ENCODE data around the gene TLR10. TPM values are rescaled to one million over a fixed set of nuclear protein-coding genes. Genes with fewer than 3 reads are reported as not detected.
A peak's percentile ranks its signal among the peaks of the same experiment; 100 is the strongest.

TLR10 gene
- total RNA-seq (2014; rRNA removed; shearing (Covaris generic)) (34.5 and 39.8 TPM in 2 replicates), total RNA-seq (2022) (19.5 and 27.4 TPM in 2 replicates), Bru-seq, nascent RNA (percentile 95 among the genes with signal in this experiment), BruChase-seq, experiment 1, labeled RNA remaining after a 6-hour chase (percentile 86 among the genes with signal in this experiment), BruChase-seq, experiment 2, labeled RNA remaining after a 2-hour chase (percentile 97 among the genes with signal in this experiment)
- long read RNA-seq, transcript TLR10-201 (4 exons, 3,958 nt), result major isoform, 18 of 46 reads
- long read RNA-seq, transcript TLR10-202 (2 exons, 3,484 nt), result minor isoform, 8 of 46 reads
- long read RNA-seq, partial matches to known transcripts, result 5 of 46 reads
- long read RNA-seq, other reads (novel, unspliced or antisense), result 9 of 46 reads

DNA sequence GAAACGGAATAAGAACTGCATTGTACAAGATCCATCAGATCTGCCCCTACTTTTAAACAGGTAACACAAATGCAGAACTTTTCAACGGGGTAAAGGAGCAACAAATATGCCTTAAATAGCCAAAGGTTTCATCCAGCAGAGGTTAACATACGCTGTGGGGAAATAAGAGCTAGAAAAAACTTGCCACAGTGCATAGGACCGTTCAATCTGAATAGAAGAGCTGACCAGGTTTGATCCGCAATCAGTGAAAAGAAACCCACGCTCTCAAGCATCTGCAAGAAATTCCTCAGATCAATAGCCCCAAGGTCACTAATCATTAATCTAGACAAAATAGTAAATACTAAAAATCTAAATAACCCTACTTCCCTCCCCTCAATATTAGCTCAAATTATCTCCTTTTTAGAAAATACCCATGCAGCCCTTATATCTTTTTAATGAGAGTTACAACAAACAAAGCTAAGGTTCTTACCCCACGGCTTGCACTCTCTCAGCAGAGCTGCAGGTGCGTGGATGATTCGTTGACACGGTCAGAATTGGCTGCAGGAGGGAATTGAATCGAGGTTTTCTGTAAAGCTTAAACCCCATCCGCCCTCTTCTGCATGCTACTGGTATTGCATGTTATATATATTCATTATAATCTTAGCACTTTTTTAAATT is at the start of gene TLR10:
Gene TLR10, minus strand, starts transcription at position 539 of the 657 bp plus-strand sequence. CDS start 7,400 bp downstream, outside the sequence.
- DNase-seq (ENCODE audit: low spot score), result peak; percentile 95
- Histone ChIP-seq H3K79me2 (ENCODE audit: insufficient read depth, low read depth, low read length) (peaks cover 51% of the 10 kb centered on the region), H3K4me2 (ENCODE audit: low read length) (peak within 1 kb of the TSS; percentile 75), H3K36me3 (ENCODE audit: insufficient read depth, low read length) (peaks cover 24% of the 10 kb centered on the region), H3K27ac (ENCODE audit: low read depth, low read length, poor library complexity, severe bottlenecking) (peak within 1 kb of the TSS; percentile 90), H4K20me1 (ENCODE audit: insufficient read depth, low read length) (no peaks in the 10 kb centered on the region), H3K9me3 (ENCODE audit: low read length) (peaks cover 13% of the 10 kb centered on the region; the same call in 1 of the 2 replicates), H2AFZ (ENCODE audit: low read length) (peak within 1 kb of the TSS; percentile 66; the same call in 1 of the 2 replicates), H3K9me2 (ENCODE audit: insufficient read depth, low read length) (no peaks in the 10 kb centered on the region), H3K4me3 (ENCODE audit: low read depth, low read length, poor library complexity, severe bottlenecking) (peak within 1 kb of the TSS; percentile 75), H3K4me1 (ENCODE audit: insufficient read depth, low read length, poor library complexity, severe bottlenecking) (peaks cover 37% of the 10 kb centered on the region)
- ChIA-PET CTCF (ENCODE audit: unreplicated experiment) (interaction anchor here (0.6 to 6.7 kb wide), 7 partner anchors 10 to 37 kb away, joined by 3 to 145 read pairs (median 4); partner anchors contain the start of gene TLR1), POLR2A (interaction anchor here (0.6 to 8.9 kb wide), 14 partner anchors 12 to 538 kb away, joined by 3 to 348 read pairs (median 6); partner anchors contain the start of genes TLR1 and TLR6)
- TSS peak; percentile 84 for BruUV-seq (replicated peaks)
- TF ChIP-seq CTCF (conservative IDR thresholded peaks at IDR 0.05; ENCODE audit: low read length), result peak; percentile 84
- TF ChIP-seq EZH2phosphoT487 (IDR thresholded peaks at IDR 0.05; ENCODE audit: borderline replicate concordance, low read depth, low read length), result no peak
- intact Hi-C loops (cut with micrococcal nuclease; ENCODE audit: unreplicated experiment), result loop anchor here (1.0 to 10.0 kb wide), 4 partner anchors 21 to 352 kb away; partner anchors contain the start of gene TLR6

DNA sequence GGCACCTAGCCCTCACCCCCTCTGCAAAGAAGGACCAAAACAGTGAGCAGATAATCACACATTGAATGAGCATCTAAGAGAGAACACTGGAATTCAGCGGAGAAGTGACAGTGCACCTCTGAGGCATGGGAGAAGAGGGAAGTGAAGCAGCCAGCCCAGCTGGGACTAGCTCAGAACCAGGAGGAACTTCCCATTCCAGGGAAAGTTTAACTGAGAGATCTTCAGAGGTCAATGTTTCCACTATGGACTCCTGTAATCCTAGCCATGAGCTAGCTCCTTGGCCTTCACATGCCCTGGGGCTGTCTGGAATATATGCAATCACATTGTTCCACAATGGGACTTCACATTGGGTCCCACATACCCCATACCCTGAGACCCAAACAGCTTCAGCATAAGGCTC is 49.4 kb upstream of the TLR10 start:
- H4K20me1 ChIP-seq (ENCODE audit: insufficient read depth, low read length), result no peaks in the 10 kb centered on the region
- 0 out of 2 replicates have a peak, but pooled peaks cover 5% of the 10 kb centered on the region for H3K79me2 ChIP-seq (ENCODE audit: insufficient read depth, low read depth, low read length)
- no peaks in the 10 kb centered on the region for H3K36me3 ChIP-seq (ENCODE audit: insufficient read depth, low read length)
- H3K4me2 ChIP-seq (ENCODE audit: low read length), result no peak overlapping the region
- no peak overlapping the region for H3K27ac ChIP-seq (ENCODE audit: low read depth, low read length, poor library complexity, severe bottlenecking)
- H2AFZ ChIP-seq (ENCODE audit: low read length), result no peak overlapping the region
- no peak for DNase-seq (ENCODE audit: low spot score)
- ChIA-PET POLR2A (interaction anchor here (0.6 to 2.3 kb wide), 2 partner anchors 10 to 1620 kb away, joined by 3 to 11 read pairs; no protein-coding TSS in a partner anchor), CTCF (ENCODE audit: unreplicated experiment) (no interaction called here)
- intact Hi-C loops (cut with micrococcal nuclease; ENCODE audit: unreplicated experiment), result no loop called here
- H3K4me1 ChIP-seq (ENCODE audit: insufficient read depth, low read length, poor library complexity, severe bottlenecking), result no peaks in the 10 kb centered on the region
- no peaks in the 10 kb centered on the region for H3K9me2 ChIP-seq (ENCODE audit: insufficient read depth, low read length)
- no peak overlapping the region for H3K4me3 ChIP-seq (ENCODE audit: low read depth, low read length, poor library complexity, severe bottlenecking)
- BruUV-seq (replicated peaks), result no TSS peak
- TF ChIP-seq CTCF (conservative IDR thresholded peaks at IDR 0.05; ENCODE audit: low read length), result no peak
- TF ChIP-seq EZH2phosphoT487 (IDR thresholded peaks at IDR 0.05; ENCODE audit: borderline replicate concordance, low read depth, low read length), result no peak
- H3K9me3 ChIP-seq (ENCODE audit: low read length), result peaks cover 20% of the 10 kb centered on the region; the same call in 1 of the 2 replicates

Measured in OCI-LY7 (cell line).